Keratinocyte (primary cell): ENCODE data around the gene STIM1.

Experiments used
- EZH2 ChIP-seq: IDR thresholded peaks from one replicate; pipeline ENCODE4 v1.6.1; 2012; ENCODE audit warnings: inconsistent platforms, mild to moderate bottlenecking, low read length, moderate library complexity
- TF ChIP-seq, protein P1 (sequence below), 3 experiments: IDR thresholded peaks in 1 of 3; conservative IDR thresholded peaks in 1 of 3; optimal IDR thresholded peaks in 1 of 3; 2 replicates in 2 of 3; 3 replicates in 1 of 3; pipeline versions ENCODE3 to v1.5.1; 2011; ENCODE audit warnings: low read length in 3 of 3, mild to moderate bottlenecking in 3 of 3, moderate library complexity in 2 of 3, control low read depth in 1 of 3, inconsistent platforms in 1 of 3; ENCODE audit not compliant: insufficient read depth in 2 of 3; ENCODE audit errors: extremely low read depth in 1 of 3

DNA sequence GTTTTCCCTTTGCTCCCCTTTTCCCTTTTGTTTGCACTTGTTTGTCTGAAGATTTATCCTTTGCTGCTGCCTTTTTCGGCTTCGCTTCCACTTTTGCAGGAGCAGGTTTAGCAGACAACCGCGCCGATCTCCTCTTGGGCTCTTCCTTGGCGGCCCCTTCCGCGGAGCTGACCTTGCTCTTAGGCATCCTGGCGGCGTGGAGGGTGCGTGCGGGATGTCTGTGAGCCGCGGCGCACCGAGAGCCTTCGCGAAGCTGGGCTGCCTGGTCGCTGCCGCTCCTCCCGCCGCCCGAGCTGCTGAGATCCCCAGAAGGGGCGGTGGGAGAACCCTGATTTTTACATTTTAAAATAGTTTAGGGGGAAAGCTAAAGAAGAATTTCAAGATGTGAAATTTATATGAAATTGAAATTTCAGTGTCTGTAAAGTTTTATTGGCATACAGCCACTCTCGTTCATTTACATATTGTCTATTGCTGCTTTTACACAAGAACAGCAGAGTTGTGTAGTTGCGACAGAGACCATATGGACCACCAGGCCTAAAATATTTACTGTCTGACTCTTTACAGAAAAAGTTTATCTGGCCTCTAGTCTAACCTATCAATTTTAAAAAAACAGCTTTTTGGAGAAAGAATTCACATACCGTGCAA is 133.9 kb downstream of the STIM1 start:
- TF ChIP-seq EZH2, result no peak
- TF ChIP-seq, protein P1, sequence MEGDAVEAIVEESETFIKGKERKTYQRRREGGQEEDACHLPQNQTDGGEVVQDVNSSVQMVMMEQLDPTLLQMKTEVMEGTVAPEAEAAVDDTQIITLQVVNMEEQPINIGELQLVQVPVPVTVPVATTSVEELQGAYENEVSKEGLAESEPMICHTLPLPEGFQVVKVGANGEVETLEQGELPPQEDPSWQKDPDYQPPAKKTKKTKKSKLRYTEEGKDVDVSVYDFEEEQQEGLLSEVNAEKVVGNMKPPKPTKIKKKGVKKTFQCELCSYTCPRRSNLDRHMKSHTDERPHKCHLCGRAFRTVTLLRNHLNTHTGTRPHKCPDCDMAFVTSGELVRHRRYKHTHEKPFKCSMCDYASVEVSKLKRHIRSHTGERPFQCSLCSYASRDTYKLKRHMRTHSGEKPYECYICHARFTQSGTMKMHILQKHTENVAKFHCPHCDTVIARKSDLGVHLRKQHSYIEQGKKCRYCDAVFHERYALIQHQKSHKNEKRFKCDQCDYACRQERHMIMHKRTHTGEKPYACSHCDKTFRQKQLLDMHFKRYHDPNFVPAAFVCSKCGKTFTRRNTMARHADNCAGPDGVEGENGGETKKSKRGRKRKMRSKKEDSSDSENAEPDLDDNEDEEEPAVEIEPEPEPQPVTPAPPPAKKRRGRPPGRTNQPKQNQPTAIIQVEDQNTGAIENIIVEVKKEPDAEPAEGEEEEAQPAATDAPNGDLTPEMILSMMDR (optimal IDR thresholded peaks at IDR 0.05 in 1 of 3, IDR thresholded peaks at IDR 0.05 in 1 of 3, conservative IDR thresholded peaks at IDR 0.05 in 1 of 3; ENCODE audit: extremely low read depth in 1 of 3, insufficient read depth in 2 of 3, low read length in 3 of 3), result no peak
